ENCODE results near the gene MRPL33.

Gene MRPL33

GRCh38 chr2:27810455-27810854 lies 38.9 kb downstream of the MRPL33 start:
- no peak for DNase-seq

GRCh38 chr2:27811768-27812167 lies 40.2 kb downstream of the MRPL33 start:
- DNase-seq: no peak

- no peak for DNase-seq
Observed at GRCh38 chr2:27814758-27815157, 43.2 kb downstream of the MRPL33 start.

GRCh38 chr2:27815860-27816438 lies 44.4 kb downstream of the MRPL33 start:
- no peak for DNase-seq

- DNase-seq: no peak
Observed at GRCh38 chr2:27822049-27822448, 50.5 kb downstream of the MRPL33 start.

GRCh38 chr2:27823135-27823534 lies 51.6 kb downstream of the MRPL33 start:
- no peak for DNase-seq

GRCh38 chr2:27823569-27823968 lies 52.0 kb downstream of the MRPL33 start:
- DNase-seq: no peak

GRCh38 chr2:27824401-27824800 lies 52.9 kb downstream of the MRPL33 start:
- DNase-seq: no peak

GRCh38 chr2:27828305-27828704 lies 56.8 kb downstream of the MRPL33 start:
- DNase-seq: no peak
